ENCODE data around the gene JAKMIP3.

DNA sequence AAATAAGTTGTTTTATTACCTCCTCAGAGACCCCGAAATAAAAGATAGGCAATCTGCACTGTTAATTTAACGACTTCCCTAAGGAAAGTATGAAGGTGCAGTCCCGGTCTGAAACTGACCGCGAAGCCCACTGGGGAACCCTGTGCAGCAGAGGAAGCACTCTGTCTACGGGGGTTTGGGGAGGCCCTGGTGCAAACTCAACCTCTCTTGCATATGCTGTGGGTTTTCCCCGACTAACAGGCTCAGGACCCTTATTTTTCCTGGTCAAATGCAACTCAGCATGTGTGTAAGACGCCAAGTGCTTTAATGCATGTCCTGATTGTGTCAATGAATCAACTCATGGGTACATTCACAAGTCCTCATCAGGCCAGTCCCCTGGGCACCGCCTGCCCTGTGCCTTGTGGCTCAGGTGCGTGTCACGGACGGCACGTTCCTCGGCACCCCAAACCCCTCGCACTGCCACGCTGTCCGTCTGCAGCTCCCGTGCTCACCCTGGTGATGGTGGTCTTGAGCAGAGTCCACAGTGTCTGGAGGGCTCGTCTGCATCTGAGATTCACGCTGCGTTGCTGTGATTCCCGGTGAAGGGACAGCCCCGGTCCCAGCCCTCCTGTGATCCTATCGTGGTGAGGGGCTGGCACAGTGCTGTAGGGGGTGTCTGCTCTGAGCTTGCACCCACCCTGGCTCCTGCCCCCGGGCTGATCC lies 33.8 kb downstream of the JAKMIP3 start:
- TF ChIP-seq, protein P1, sequence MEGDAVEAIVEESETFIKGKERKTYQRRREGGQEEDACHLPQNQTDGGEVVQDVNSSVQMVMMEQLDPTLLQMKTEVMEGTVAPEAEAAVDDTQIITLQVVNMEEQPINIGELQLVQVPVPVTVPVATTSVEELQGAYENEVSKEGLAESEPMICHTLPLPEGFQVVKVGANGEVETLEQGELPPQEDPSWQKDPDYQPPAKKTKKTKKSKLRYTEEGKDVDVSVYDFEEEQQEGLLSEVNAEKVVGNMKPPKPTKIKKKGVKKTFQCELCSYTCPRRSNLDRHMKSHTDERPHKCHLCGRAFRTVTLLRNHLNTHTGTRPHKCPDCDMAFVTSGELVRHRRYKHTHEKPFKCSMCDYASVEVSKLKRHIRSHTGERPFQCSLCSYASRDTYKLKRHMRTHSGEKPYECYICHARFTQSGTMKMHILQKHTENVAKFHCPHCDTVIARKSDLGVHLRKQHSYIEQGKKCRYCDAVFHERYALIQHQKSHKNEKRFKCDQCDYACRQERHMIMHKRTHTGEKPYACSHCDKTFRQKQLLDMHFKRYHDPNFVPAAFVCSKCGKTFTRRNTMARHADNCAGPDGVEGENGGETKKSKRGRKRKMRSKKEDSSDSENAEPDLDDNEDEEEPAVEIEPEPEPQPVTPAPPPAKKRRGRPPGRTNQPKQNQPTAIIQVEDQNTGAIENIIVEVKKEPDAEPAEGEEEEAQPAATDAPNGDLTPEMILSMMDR (conservative IDR thresholded peaks at IDR 0.05; ENCODE audit: low read depth, low read length) = no peak
- no peak for TF ChIP-seq EZH2 (IDR thresholded peaks at IDR 0.05; ENCODE audit: borderline replicate concordance, low read depth, low read length, poor library complexity, severe bottlenecking)

Measured in A673 (cell line).